GM12892 (cell line): ENCODE data around the gene RPP25L.
A peak's percentile ranks its signal among the peaks of the same experiment; 100 is the strongest.

ENCODE experiments used
- DNase-seq: peaks from one replicate; pipeline ENCODE4 v3.0.0; 2011; ENCODE audit not compliant: insufficient read length
- FAIRE-seq: peaks from 2 replicates; lab custom pipeline; 2011; peaks lifted over from hg19 to GRCh38; lab: Jason Lieb, UNC
- POLR2A ChIP-seq: IDR thresholded peaks from 2 replicates; pipeline ENCODE4 v1.6.1; 2011; ENCODE audit warnings: low read depth, low read length, control low read depth
- POLR2AphosphoS5 ChIP-seq: IDR thresholded peaks from 2 replicates; pipeline ENCODE4 v1.6.1; 2011; ENCODE audit warnings: low read depth, low read length, control low read depth
- TAF1 ChIP-seq: IDR thresholded peaks from 2 replicates; pipeline ENCODE4 v1.6.1; 2011; ENCODE audit warnings: low read depth, mild to moderate bottlenecking, control low read depth, low read length, borderline replicate concordance

RPP25L gene

GRCh38 chr9:34601937-34602573 is 9.8 kb downstream of the RPP25L start:
- no peak for TF ChIP-seq POLR2A
- TF ChIP-seq TAF1: no peak
- no peak for TF ChIP-seq POLR2AphosphoS5
- no peak for FAIRE-seq
- no peak for DNase-seq

DNA sequence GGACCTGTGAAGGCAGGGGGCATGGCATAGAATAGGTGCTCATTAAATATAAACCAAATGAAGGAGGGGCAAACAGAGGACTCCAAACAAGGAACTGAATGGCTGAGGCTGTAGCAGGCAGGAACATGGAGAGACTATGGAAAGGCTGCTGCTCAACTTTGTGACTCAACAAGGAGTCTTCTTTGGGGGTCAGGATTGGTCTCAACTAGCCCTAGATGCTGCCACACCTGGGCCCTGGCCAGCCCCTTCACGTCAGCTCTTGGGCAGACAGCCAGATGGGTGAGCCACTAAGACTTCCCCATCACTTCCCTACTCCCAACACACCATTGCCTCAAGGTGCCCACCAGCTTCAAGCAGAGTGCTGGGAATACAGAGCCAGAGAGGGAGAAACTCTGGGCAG is 11.0 kb downstream of the RPP25L start:
- DNase-seq (no peak), FAIRE-seq (no peak)
- TF ChIP-seq TAF1 (no peak), POLR2A (no peak), POLR2AphosphoS5 (no peak)

- DNase-seq (no peak), FAIRE-seq (no peak)
- TF ChIP-seq TAF1 (no peak), POLR2AphosphoS5 (no peak), POLR2A (no peak)
Observed at GRCh38 chr9:34599546-34599945, 12.4 kb downstream of the RPP25L start.

DNA sequence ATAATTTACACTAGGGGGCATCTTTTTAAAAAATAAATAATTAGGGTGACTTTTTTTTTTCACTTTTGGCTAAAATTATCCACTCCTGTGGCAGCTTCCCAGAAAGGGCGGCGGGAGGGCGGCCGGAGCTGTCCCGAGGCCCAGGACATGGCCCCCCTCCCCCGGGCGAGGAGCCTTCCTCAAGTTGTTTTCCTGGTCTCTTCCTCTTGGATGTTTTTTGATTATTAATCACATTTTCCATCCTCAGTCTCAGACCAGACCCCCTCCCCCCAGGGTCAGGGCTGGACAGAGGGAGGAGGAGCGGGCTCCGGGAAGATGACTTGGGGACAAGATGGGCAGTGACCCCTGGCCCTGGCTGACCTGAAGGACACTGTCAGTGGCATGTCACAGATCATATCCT is 17.7 kb downstream of the RPP25L start:
- FAIRE-seq (no peak), DNase-seq (no peak)
- TF ChIP-seq POLR2A (no peak), POLR2AphosphoS5 (no peak)

GRCh38 chr9:34592895-34593601 is 18.8 kb downstream of the RPP25L start:
- TF ChIP-seq POLR2A (no peak), POLR2AphosphoS5 (no peak), TAF1 (no peak)
- DNase-seq (no peak), FAIRE-seq (no peak)

DNA sequence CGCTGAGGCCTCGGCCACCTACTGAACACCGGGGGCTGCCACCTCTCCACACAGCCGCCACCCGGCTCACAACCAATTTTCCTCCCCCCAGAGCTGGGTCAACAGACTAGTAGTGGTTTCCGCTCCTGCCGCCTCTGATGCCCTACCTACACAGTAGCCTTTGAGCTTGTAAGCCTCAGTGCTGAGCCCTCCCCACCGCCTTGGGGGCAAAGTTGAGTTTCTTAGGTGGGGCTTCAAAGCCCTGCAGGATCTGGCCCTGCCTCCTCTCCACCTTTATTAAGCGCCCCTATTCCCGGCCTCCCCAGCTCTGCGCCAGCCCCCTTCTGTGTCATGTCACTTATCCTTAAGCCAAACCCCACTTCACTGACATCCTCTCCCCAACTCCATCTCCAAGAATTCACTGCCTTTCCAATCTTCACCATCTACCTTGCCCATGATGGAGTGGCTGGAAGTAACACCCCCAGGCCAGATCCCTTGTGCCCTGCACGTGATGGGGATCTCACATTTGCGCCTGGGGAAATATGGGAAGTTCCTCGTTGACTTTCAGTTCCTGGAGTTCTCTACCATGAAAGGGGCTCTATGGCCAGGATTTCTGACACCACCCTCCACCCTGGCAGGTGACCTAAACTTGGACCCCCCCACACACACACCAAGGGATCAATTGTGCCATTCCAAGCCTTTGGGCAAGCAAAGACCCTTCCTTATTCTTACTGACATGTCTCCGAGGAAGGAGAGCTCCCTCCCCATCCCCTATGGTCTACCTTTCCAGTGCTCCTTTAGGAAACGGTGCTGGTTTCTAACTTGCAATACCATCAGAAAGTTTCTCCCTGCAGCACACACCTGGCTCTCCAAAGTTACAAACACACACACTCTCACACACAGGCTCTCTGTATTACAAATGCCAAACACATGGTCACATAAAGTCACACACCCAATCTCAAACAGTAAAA is 19.7 kb downstream of the RPP25L start:
- DNase-seq (no peak), FAIRE-seq (no peak)

GRCh38 chr9:34591248-34591916 is 20.5 kb downstream of the RPP25L start:
- peak; percentile 95 for DNase-seq
- peak; percentile 88 for FAIRE-seq
- TF ChIP-seq POLR2AphosphoS5 (no peak), POLR2A (no peak), TAF1 (no peak)

More for the DNA sequence above, 19.7 kb downstream of the RPP25L start:
- TF ChIP-seq POLR2AphosphoS5: no peak
- TF ChIP-seq TAF1: no peak
- no peak for TF ChIP-seq POLR2A

- DNase-seq (no peak), FAIRE-seq (no peak)
- TF ChIP-seq TAF1 (no peak), POLR2A (no peak), POLR2AphosphoS5 (no peak)
Observed at GRCh38 chr9:34590381-34591247, 21.3 kb downstream of the RPP25L start.

DNA sequence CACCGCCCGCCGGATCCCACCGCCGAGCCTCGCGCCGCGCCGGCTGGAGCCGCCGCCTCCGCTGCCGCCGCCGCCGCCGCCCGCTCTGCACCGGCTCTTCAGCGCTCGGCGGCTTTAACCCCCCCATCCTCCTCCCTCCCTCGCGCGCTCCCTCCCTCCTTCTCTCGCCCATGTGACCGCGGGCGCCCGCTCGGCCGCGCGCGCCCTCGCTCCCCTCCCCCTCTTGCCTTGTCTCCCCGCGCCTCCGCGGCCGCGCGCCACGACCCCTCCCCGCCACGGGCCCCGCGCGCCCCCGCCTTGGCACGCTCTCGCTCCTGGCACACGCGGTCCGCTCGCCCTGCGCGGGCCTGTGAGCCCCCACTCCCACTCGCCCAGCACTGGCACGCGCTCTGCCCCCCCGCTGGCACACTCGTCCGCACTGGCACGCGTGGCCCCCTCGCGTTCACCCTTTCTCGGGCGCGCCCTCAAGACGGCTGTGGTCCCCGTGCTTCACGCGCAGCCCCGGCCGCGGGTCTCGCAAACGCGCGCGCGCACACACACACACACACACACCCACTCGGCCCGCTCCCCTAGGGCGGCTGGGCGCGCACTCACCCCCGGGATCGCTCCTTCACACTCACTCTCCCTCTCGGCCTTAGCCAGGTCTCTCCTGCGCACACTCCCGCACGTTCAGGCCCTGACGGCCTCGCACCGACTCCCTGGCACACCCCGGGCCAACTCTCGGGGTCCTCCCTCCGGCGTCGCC is 22.1 kb downstream of the RPP25L start, which contains the start of gene CNTFR:
Gene CNTFR (minus strand): TSS at position 89 of the 745 bp plus-strand sequence. CDS start 20,743 bp downstream, outside the sequence.
- no peak for DNase-seq
- no peak for TF ChIP-seq TAF1
- TF ChIP-seq POLR2AphosphoS5: no peak
- TF ChIP-seq POLR2A: no peak

More for the DNA sequence above, 22.1 kb downstream of the RPP25L start, which contains the start of gene CNTFR:
- no peak for FAIRE-seq
